Keratinocyte (primary cell): ENCODE results near the gene PRKAR2A. TPM values are rescaled to one million over a fixed set of nuclear protein-coding genes. Genes with fewer than 3 reads are reported as not detected.

Experiments used
- DNase-seq: peaks from one replicate; pipeline ENCODE4 v3.0.0-alpha.2; 2011; ENCODE audit warnings: low read depth, missing footprints, low spot score
- FAIRE-seq: peaks from 2 replicates; lab custom pipeline; 2011; peaks lifted over from hg19 to GRCh38; lab: Jason Lieb, UNC
- H2AFZ ChIP-seq: 2 replicates; pipeline ENCODE4 v1.6.0; 2012; ENCODE audit warnings: low read length, control low read depth, inconsistent platforms; ENCODE audit not compliant: control insufficient read depth
- H3K27ac ChIP-seq: 2 replicates; pipeline ENCODE4 v1.5.1; 2011; ENCODE audit warnings: low read length; ENCODE audit not compliant: control insufficient read depth, insufficient read depth
- H3K27me3 ChIP-seq: 3 replicates; pipeline ENCODE4 v1.6.0; 2011; ENCODE audit warnings: low read length; ENCODE audit not compliant: control insufficient read depth, insufficient read depth; ENCODE audit errors: extremely low read depth
- H3K36me3 ChIP-seq, 2 experiments: 2 replicates in 1 of 2; 3 replicates in 1 of 2; pipeline ENCODE4 v1.5.1; 2011; ENCODE audit warnings: low read length in 2 of 2, mild to moderate bottlenecking in 1 of 2; ENCODE audit not compliant: control insufficient read depth in 2 of 2, insufficient read depth in 2 of 2; ENCODE audit errors: extremely low read depth in 1 of 2
- H3K4me1 ChIP-seq: 3 replicates; pipeline ENCODE4 v1.5.1; 2011; ENCODE audit warnings: low read length; ENCODE audit not compliant: control insufficient read depth, insufficient read depth; ENCODE audit errors: extremely low read depth
- H3K4me2 ChIP-seq: 3 replicates; pipeline ENCODE4 v1.6.0; 2011; ENCODE audit warnings: low read depth, low read length; ENCODE audit not compliant: control insufficient read depth, insufficient read depth; ENCODE audit errors: extremely low read depth
- H3K4me3 ChIP-seq, 3 experiments: fragments of 200-600 bp in 1 of 3; sonication (generic) in 1 of 3; 2 replicates in 2 of 3; 3 replicates in 1 of 3; pipeline ENCODE4 v1.5.1; 2011 to 2016; ENCODE audit warnings: low read length in 3 of 3, mild to moderate bottlenecking in 3 of 3, control low read depth in 2 of 3, inconsistent platforms in 1 of 3, low read depth in 1 of 3, mixed read lengths in 1 of 3, mixed run types in 1 of 3, moderate library complexity in 1 of 3; ENCODE audit not compliant: control insufficient read depth in 2 of 3, insufficient read depth in 2 of 3; ENCODE audit errors: extremely low read depth in 1 of 3
- H3K79me2 ChIP-seq: 2 replicates; pipeline ENCODE4 v1.6.0; 2012; ENCODE audit warnings: low read length; ENCODE audit not compliant: control insufficient read depth, insufficient read depth
- H3K9ac ChIP-seq: 3 replicates; pipeline ENCODE4 v1.6.0; 2011; ENCODE audit warnings: low read length; ENCODE audit not compliant: control insufficient read depth, insufficient read depth; ENCODE audit errors: extremely low read depth
- H3K9me1 ChIP-seq: 3 replicates; pipeline ENCODE4 v1.6.0; 2011; ENCODE audit warnings: low read length; ENCODE audit not compliant: control insufficient read depth, insufficient read depth; ENCODE audit errors: extremely low read depth
- H3K9me3 ChIP-seq: 2 replicates; pipeline ENCODE4 v1.5.1; 2012; ENCODE audit warnings: low read depth, low read length; ENCODE audit not compliant: control insufficient read depth
- H4K20me1 ChIP-seq: 3 replicates; pipeline ENCODE4 v1.6.0; 2011; ENCODE audit warnings: low read length; ENCODE audit not compliant: control insufficient read depth, insufficient read depth; ENCODE audit errors: extremely low read depth
- EZH2 ChIP-seq: IDR thresholded peaks from one replicate; pipeline ENCODE4 v1.6.1; 2012; ENCODE audit warnings: inconsistent platforms, mild to moderate bottlenecking, low read length, moderate library complexity
- dilution Hi-C: fragments of 300-500 bp; cut with MboI; formaldehyde crosslinking; loops from one replicate; pipeline ENCODE4 v1.7.0; 2020; ENCODE audit warnings: low sequenced_read_pairs; ENCODE audit not compliant: extremely low pct_ligation_motif_present
- polyA plus RNA-seq, 5 experiments: library from polyadenylated mRNA; depleted of rRNA in 3 of 5; stranded (reverse) in 3 of 5; stranded (forward) in 1 of 5; unstranded in 1 of 5; fragments of >200 nt; gene quantifications; 1 replicate in 1 of 5; 2 replicates in 3 of 5; 3 replicates in 1 of 5; pipeline versions ENCODE4 v1.2.1 to v1.2.3, GENCODE V29; 2011 to 2012; ENCODE audit warnings: missing spikeins in 2 of 5, low read depth in 1 of 5, low replicate concordance in 1 of 5
- TF ChIP-seq, protein P1 (sequence below), 3 experiments: IDR thresholded peaks in 1 of 3; conservative IDR thresholded peaks in 1 of 3; optimal IDR thresholded peaks in 1 of 3; 2 replicates in 2 of 3; 3 replicates in 1 of 3; pipeline versions ENCODE3 to v1.5.1; 2011; ENCODE audit warnings: low read length in 3 of 3, mild to moderate bottlenecking in 3 of 3, moderate library complexity in 2 of 3, control low read depth in 1 of 3, inconsistent platforms in 1 of 3; ENCODE audit not compliant: insufficient read depth in 2 of 3; ENCODE audit errors: extremely low read depth in 1 of 3

PRKAR2A gene
- polyA plus RNA-seq, 1 donor (not counting 4 experiments of a cell fraction or from before 2014, with no cell fraction given), result 23.2 TPM

DNA sequence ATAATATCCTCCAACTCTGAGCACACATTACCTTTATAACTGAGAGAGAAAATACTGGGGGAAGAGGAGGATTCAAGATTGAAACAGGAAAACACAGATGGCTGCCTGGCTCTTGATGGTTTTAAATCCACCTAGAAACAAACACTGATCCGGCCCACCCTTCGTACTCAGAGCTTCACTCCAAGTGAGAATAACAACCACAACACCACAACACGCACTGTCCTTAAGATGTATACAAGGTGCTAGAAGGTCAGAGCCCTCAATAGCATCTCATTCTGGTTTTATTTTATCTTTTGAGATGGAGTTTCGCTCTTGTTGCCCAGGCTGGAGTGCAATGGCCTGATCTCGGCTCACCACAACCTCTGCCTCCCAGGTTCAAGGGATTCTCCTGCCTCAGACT is 140.5 kb downstream of the PRKAR2A start:
- FAIRE-seq, result no peak
- no peaks in the 10 kb centered on the region for H3K27me3 ChIP-seq
- peaks cover 35% of the 10 kb centered on the region for H4K20me1 ChIP-seq
- dilution Hi-C loops, result no loop called here
- no peak overlapping the region for H3K27ac ChIP-seq
- H2AFZ ChIP-seq, result no peak overlapping the region
- no peak for TF ChIP-seq EZH2
- TF ChIP-seq, protein P1, sequence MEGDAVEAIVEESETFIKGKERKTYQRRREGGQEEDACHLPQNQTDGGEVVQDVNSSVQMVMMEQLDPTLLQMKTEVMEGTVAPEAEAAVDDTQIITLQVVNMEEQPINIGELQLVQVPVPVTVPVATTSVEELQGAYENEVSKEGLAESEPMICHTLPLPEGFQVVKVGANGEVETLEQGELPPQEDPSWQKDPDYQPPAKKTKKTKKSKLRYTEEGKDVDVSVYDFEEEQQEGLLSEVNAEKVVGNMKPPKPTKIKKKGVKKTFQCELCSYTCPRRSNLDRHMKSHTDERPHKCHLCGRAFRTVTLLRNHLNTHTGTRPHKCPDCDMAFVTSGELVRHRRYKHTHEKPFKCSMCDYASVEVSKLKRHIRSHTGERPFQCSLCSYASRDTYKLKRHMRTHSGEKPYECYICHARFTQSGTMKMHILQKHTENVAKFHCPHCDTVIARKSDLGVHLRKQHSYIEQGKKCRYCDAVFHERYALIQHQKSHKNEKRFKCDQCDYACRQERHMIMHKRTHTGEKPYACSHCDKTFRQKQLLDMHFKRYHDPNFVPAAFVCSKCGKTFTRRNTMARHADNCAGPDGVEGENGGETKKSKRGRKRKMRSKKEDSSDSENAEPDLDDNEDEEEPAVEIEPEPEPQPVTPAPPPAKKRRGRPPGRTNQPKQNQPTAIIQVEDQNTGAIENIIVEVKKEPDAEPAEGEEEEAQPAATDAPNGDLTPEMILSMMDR (optimal IDR thresholded peaks at IDR 0.05 in 1 of 3, IDR thresholded peaks at IDR 0.05 in 1 of 3, conservative IDR thresholded peaks at IDR 0.05 in 1 of 3; ENCODE audit: extremely low read depth in 1 of 3, insufficient read depth in 2 of 3, low read length in 3 of 3), result no peak
- H3K4me3 ChIP-seq, result no peak overlapping the region
- peaks cover 87% of the 10 kb centered on the region for H3K79me2 ChIP-seq
- no peak for DNase-seq
- H3K9ac ChIP-seq, result no peak overlapping the region
- peaks cover 27% of the 10 kb centered on the region for H3K4me1 ChIP-seq
- H3K36me3 ChIP-seq, result peaks cover 13 to 30% of the 10 kb centered on the region in 2 experiments
- H3K9me3 ChIP-seq, result no peaks in the 10 kb centered on the region
- no peak overlapping the region for H3K4me2 ChIP-seq
- peaks cover 10% of the 10 kb centered on the region for H3K9me1 ChIP-seq

DNA sequence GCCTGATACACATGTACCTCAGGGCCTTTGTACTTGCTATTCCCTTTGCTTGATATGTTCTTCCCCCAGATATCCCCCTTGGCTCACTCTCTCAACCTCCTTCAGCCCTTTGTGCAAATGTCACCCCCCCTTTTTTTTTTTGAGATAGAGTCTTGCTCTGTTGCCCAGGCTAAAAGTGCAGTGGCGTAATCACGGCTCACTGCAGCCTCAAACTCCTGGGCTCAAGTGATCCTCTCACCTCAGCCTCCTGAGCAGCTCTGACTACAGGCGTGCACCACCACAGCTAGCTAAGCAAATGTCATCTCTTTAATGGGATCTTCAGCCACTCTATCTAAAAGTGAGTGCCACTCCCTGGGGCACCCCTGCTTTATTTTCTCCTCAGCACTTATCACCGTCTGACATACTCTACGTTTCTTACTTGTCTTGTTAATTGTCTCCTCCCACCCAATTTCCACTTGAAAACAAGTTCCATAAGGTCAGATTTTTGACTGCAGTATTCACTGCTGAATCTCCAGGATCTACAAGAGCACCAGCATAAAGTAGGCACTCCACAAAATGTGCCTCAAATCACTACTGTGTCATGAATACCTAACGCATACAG is 145.3 kb downstream of the PRKAR2A start:
- no peak for FAIRE-seq
- Histone ChIP-seq H3K4me3 (no peak overlapping the region), H4K20me1 (peaks cover 30% of the 10 kb centered on the region), H2AFZ (no peak overlapping the region), H3K27ac (no peak overlapping the region), H3K4me1 (no peaks in the 10 kb centered on the region), H3K9ac (no peak overlapping the region), H3K9me1 (peaks cover 2% of the 10 kb centered on the region), H3K36me3 (peaks cover 7 to 13% of the 10 kb centered on the region in 2 experiments), H3K9me3 (no peaks in the 10 kb centered on the region), H3K79me2 (peaks cover 97% of the 10 kb centered on the region), H3K4me2 (no peak overlapping the region), H3K27me3 (no peaks in the 10 kb centered on the region)
- no peak for DNase-seq
- TF ChIP-seq, protein P1 (optimal IDR thresholded peaks at IDR 0.05 in 1 of 3, IDR thresholded peaks at IDR 0.05 in 1 of 3, conservative IDR thresholded peaks at IDR 0.05 in 1 of 3; ENCODE audit: extremely low read depth in 1 of 3, insufficient read depth in 2 of 3, low read length in 3 of 3), result no peak
- no peak for TF ChIP-seq EZH2
- dilution Hi-C loops, result no loop called here
